ENCODE measurements around the gene ZFP62.
A peak's percentile ranks its signal among the peaks of the same experiment; 100 is the strongest.
"Not testable (repeated sequence)": the region's sequence is repeated elsewhere in the genome, so short reads cannot be mapped to it uniquely, and the experiment has no call there.

ZFP62 gene

DNA sequence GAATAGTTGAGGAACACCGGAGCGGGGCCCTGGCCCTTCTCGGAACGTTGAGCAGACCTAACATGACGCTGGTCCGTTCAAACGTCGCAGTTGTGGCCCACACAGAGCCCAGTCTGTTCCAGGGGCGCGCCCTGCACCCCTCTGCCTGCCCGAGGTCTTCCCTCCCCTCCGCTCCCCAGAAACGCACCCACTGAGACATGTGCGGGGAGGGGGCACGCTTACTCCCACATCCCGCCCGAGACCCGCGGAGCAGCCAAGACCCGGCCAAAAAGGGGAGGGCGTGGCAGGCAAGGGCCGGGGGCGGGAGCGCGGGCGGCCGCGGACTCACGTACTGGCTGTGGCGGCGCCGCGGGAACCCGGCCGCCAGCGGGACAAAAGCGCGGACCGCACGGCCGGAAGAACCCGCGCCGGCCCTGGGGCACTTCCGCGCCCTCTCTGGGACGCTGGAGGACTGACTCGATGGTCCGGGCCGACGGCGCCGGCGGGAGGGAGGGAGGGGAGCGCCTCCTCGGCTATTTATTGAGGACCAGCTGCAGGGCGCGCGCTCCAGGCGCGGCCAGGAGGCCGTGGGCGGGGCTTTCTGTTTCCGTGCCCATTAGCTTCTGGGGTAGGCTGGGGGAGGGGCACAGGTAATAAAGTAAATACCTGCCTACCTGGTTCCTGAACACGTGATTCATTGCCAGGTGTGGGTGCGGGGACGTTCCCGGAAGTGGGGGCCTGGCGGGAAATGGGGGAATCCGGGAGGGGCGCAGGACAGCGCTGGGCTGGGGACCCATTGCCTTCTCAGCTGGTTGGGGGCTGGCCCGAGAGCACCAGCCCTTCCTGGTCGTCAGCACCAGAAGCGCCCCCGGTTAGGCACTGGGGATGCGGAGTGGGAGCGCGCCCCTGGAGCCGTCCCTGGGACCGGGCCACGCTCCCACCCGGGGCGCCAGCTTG lies at the start of gene ZFP62:
TSS of gene ZFP62 (minus strand) at position 390 of the 936 bp plus-strand sequence. CDS start at position 333, 57 bp downstream.
- DNase-seq (ENCODE audit: low spot score) = peak; percentile 85

DNA sequence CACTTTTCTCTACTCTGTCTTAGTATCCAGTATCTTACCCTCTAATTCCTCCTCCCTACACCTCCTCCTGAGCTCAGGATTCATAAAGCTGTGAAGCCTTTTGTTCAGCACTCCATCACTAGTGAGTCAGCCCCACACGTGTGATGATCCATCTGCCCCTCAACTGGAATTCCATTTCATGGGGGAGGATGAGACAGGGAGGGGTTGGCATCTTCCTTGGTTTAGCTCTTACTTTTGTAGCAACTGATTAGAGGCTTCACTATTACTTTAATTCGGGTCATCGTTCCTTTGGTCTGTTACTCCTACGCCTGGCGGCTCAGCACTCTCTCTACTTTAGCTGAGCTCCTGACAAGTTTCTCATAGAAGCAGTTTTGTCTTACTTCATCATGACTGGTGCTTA lies 49.7 kb upstream of the ZFP62 start:
- no peak for DNase-seq (ENCODE audit: low spot score)

DNA sequence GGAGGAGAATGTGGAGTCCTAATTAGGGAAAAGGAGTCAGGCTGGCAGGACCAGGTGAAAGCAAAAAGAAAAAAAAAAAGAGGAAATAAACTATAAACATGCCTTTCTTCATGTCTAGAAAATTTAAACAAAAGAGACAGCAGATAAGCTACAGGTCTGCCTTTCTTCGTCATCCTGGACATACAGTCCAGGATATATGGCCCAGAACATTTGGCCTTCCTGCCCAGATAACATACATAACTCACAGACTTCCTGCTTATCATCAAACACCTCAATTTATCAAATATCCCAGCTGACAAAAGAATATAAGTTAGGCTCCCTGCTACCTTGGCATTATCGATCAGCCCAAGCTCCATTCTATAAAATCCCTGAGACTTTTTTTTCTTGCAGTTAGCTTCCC lies 49.1 kb upstream of the ZFP62 start:
- DNase-seq (ENCODE audit: low spot score) = no peak

DNA sequence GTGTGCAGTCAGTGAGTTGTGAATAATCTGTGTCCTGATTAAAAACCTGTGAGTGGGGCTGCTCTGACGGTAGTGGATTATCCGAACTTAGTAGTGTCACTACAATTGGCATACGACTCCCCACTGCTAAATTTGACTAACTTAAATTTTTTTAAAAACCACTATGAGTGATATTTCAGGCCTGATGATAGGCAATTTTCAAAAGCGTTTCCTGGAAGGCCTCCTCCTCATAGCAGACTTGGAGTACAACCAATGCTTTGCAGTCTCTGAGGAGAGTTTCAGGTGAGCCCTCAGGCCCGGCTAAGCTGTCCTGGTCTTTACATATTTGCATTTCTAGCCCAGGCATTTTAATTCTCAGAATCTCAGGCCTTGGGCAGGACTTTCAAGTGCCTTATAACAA lies 48.7 kb upstream of the ZFP62 start:
- no peak for DNase-seq (ENCODE audit: low spot score)

DNA sequence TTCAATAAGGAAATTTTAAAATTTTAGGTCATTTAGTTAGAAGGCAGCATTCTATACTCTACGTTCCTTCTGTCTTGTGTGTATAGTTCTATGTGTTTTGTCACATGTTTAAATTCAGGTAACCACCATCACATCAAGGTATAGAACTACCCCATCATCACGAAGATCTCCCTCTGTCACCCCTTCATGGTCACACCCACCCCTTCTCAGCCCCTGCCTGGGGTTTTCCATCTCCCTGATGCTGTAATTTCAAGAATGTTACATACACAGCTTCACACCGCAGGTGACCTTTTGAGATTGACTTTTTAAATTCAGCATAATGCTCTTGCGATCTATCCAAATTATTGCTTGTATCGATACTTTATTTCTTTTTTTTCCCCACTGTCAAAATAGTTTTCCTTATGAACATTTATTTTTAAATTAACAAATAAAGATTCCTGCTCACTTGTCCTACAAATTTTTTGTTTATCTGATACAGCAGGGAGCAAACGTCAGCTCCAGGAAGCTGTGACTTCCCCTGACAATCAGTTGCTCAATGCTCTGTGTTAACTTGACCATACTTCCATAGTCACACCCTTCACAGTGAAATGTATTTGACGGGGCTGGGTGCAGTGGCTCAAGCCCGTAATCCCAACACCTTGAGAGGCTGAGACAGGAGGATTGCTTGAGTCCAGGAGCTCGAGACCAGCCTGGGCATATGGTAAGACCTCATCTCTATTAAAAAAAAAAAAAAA lies 48.1 kb upstream of the ZFP62 start:
- no peak for DNase-seq (ENCODE audit: low spot score)

DNA sequence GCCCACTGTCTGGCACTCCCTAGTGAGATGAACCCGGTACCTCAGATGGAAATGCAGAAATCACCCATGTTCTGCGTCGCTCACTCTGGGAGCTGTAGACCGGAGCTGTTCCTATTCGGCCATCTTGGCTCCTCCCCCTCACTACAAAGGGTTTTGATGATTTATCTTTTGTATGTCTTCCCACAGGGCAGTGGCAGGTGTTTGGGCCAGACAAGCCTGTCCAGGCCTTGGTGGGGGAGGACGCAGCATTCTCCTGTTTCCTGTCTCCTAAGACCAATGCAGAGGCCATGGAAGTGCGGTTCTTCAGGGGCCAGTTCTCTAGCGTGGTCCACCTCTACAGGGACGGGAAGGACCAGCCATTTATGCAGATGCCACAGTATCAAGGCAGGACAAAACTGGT lies 47.3 kb upstream of the ZFP62 start:
- DNase-seq (ENCODE audit: low spot score) = no peak

DNA sequence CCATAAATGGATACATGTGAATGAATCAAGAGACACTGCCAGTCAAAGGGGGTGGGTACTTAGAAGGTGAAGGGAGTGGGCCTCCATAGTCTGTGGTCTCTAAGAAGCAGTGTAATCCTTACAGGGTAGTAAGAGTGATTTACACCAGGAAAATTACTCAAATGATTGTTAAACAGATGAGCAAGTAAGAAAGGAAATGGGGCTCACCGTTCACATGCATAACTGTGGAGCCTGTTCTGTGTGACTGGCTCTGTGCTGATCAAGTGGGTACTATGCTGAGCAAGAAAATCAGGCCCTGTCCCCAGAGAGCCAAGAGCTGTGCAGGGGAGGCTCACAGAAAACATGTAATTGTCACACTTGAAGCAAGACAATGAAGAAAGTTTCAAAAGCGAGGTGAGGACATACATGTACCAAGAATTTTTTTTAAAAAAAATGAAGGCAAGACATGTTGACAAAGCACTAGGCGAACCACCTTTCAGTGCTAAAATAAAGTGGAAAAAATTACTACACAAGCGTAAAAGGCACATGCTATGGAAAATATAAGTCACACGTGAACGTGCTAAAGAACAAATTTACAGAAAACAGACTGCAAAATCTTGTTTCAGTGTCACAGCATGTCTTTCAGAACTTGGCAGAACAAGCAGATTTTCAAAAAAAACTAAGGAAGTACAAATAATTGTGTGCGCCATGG lies 40.4 kb upstream of the ZFP62 start:
- no peak for DNase-seq (ENCODE audit: low spot score)

DNA sequence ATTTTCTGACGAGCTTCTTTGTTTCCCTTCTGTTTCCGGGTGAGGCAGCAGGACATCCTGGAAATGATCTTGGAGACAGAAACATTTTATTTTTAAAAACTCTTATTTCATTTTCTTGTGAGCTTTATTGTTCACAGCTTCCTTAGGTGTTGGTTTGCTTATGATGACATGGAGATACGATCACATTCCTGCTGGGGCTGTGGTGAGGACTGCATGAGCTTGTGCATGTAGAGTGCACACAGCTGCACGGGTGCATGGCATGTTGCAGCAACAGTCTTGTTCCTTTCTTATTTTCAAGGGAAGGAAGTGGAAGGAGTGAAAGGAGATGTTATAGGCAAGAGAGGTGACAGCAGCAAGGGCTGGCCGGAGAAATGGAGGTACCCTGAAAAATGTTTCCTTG lies 39.1 kb upstream of the ZFP62 start:
- no peak for DNase-seq (ENCODE audit: low spot score)

DNA sequence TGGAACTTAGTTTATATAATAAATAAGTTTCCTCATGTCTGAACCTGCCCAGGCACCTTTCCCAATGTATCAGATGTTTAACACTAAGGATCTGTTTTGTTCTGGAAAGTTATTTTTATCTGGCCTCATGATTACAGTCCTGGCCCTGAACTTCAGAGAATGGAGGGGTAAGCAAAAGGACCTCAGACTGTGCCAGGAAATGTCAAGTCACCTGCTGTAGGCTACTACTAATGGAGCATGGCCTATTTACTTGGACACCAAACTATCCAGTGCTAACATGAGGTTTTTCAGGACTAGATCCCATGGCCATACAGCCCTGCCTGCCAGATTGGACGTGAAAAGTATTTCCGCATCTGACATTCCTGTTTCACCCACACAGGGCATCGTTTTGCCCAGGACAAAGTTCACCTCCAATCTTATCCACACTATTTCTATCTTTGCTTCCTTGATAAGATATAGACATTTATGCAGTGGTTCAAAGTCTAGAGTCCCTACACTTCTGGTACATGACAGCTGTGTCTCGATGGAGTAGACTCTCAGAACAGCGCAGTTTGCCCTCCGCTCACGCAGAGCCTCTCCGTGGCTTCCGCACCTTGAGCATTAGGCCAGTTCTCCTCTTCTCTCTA lies 37.7 kb upstream of the ZFP62 start, which contains the start of gene BTNL8:
TSS of gene BTNL8 (plus strand) at position 539 of the 626 bp plus-strand sequence. CDS start 152 bp downstream, outside the sequence.
- no peak for DNase-seq (ENCODE audit: low spot score)

DNA sequence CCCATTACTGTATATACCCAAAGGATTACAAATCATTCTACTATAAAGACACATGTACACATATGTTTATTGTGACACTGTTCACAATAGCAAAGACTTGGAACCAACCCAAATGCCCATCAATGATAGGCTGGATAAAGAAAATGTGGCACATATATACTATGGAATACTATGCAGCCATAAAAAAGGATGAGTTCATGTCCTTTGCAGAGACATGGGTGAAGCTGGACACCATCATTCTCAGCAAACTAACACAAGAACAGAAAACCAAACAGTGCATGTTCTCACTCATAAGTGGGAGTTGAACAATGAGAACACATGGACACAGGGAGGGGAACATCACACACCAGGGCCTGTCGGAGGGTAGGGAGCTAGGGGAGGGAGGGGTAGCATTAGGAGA lies 34.3 kb upstream of the ZFP62 start:
- not testable (repeated sequence) for DNase-seq (ENCODE audit: low spot score)

DNA sequence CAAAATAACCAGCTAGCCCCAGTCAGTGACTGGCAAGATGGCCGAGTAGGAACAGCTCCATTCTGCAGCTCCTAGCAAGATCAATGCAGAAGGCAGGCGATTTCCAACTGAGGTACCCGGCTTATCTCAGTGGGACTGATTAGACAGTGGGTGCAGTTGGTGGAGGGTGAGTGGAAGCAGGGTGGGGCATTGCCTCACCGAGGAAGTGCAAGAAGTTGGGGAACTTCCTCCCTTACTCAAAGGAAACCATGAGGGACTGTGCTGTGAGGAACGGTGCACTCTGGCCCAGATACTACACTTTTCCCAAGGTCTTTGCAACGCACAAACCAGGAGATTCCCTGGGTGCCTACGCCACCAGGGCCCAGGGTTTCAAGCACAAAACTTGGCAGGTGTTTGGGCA lies 28.3 kb upstream of the ZFP62 start:
- DNase-seq (ENCODE audit: low spot score) = no peak

DNA sequence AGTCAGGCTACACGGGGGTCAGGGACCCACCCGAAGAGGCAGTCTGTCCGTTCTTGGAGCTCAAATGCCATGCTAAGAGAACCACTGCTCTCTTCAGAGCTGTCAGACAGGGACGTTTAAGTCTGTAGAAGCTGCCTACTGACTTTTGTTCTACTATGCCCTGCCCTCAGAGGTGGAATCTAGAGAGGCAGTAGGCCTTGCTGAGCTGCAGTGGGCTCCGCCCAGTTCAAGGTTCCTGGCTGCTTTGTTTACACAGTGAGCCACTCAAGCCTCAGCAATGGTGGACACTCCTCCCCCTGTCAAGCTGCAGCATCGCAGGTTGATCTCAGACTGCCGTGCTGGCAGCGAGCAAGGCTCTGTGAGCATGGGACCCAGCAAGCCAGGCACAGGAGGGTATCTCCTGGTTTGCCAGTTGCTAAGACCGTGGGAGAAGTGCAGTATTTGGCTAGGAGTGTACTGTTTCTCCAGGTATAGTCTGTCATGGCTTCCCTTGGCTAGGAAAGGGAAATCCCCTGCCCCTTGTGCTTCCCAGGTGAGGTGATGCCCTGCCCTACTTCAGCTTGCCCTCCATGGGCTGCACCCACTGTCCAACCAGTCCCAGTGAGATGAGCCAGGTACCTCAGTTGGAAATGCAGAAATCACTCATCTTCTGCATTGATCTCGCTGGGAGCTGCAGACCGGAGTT lies 24.9 kb upstream of the ZFP62 start:
- DNase-seq (ENCODE audit: low spot score) = not testable (repeated sequence)

DNA sequence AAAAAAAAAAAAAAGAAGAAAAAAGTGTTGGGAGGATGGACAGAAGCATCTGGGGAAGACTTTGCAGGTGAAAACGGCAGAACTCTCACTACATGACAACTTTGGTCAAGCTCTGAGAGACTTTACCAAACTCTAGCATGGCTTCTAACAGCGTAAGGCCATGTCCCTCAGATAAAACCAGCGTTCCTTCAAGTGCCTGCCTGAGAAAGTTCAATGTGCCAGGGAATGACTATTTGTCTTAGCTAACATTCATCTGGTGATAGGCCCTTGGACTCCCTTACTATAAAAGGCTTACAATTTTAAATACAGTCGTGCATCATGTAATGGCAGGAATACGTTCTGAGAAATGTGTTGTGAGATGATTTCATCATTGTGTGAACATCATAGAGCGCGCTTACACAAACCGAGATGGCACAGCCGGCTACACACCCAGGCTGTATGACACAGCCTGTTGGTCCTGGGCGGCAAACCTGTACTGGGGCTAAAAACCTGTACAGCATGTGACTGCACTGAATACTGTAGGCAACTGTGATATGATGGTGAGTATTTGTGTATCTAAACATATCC lies 14.9 kb upstream of the ZFP62 start:
- no peak for DNase-seq (ENCODE audit: low spot score)

DNA sequence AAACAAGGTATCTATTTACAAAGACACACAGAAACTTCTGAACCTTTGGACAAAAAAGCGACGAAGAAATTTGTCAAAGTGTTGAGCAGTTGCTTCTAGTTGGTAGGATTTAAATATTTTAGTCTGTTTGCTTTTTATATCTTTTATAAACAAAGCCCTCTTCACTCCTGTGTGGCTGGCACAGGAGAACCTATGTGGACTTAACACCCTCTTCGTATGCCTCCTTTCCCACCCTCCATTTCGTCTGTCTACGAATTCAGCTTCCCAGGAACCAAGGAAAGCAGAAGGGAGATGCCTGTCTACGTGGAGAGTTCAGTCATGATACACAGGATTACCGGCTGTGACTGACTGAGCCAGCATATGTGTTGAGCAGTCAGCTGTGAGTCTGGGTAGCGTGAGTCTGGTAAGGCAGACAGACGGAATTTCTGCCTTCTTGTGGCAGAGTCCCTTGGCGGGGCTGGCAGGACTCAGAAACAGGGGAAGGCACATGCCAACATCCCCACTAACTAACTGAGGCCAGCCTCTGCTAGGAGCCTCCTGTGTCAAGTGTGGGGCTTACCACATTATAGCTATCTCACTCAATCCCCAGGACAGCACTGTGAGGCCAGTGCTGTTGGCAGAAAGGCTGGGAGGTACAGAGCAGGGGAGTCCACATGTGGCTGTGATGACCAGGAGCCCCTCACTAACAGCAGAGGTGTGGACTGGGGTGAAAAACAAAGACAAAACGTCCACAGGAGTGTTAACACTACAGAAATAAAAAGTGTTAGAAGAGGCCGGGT lies 13.9 kb upstream of the ZFP62 start:
- no peak for DNase-seq (ENCODE audit: low spot score)

DNA sequence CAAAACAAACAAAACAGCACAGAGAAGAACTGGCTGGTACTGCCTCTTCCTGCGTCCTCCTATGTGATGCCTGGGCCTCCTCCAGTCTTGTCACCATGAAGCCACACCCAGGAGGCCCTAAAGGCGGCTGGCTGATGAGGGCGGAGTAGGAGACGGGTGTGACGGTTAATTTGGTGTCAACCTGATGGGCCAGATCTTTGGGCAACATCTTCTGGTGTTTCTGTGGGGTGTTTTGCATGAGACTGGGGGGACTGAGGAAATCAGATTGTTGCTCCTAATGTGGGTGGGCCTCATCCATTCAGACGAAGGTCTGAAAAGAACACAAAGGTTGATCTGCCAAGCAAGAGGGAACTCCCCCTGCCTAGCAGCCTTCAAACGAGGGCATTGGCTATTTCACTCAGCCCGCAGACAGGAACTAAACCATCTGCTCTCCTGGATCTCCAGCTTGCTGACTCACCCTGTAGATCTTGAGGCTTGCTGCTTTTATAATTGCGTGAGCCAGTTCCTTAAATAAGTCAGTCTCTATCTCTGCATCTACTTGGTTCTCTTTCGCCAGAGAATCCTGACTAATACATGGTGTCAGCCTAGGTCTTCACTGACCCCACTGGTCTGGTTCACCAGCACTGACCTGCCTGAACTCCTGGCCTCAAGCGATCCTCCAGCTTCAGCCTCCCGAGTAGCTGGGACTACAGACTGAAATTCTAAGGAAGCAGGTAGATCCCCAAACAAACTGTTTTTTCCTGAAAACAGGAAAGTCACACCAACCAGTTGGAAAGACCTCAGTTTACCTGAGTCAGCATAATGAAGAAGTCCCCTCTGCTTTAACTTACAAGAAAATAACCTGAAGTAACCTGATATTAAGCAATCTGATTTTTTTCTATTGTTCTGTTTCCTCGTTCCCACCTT lies 12.8 kb upstream of the ZFP62 start:
- DNase-seq (ENCODE audit: low spot score) = no peak

DNA sequence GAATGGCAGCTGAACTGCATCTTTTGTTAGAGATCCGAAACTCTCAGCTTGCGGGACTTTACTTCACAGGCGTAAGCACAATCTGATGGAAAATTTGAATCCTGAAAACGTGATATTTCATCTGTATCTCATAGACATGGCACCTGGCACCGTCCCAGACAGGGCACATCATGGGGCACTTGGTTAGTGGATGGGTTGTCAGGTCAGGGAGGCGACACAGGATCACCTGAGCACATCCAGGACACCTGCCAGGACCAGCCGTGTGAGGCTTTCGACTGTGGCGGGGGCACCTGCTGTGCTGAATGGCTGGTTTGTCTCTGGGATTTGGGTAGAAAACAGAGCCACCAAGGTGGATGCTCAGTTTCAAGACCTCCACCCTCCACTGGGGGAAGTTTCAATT lies 11.3 kb upstream of the ZFP62 start:
- no peak for DNase-seq (ENCODE audit: low spot score)

DNA sequence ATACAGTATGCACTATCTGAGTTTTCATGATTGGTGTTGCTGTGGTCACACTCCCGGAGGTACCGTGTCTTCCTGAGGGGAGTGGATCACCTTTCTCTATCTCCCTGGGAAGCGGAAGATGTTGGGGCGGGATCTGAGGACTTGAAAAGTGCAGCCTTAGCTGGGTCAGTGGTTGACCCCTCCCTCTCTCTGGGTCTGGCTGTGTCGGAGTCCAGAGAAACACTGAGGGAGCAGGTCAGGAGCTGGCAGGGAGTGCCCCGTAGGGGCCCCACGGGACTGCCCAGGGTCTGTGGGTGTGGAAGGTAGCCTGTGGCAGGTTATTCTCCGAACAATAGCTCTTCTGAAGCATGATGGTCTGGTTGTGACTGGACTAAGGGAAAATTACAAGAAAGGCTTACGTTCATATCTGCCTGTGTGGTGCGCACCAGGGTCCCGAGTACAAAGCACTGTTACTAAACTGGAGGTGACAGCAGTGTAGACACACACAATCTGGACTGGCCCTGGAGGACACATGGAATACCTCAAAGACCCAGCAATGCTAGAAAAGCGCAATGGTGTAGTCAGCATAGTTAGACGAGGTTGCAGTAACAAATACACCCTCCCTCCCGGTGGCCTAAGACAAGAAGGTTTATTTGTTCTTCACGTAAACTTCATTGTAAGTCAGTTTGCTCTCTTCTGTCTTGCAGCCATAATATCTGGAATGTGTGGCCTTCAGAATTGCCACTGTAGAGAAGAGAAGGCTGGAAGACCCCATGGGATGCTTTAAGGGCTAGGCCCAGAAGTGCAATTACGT lies 9.4 kb upstream of the ZFP62 start:
- DNase-seq (ENCODE audit: low spot score) = no peak

DNA sequence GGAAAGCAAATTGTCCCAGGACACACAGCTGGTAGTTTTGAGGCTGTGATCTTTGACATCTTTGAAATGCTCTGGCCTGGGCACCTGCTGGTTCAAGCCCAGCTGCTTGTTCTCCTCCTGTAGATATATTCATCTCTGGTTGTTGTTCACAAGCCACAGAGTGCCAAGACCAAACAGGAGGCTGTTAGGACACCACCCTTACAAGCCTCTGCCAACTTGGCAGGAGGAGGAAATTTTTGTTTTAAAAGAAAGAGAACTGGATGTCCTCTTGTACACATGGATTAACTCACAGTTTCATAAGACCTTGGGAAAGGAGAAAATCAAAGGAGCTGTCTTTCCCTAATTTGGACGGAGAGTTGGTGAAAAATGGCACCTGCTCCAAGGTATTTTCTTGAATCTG lies 8.5 kb upstream of the ZFP62 start:
- no peak for DNase-seq (ENCODE audit: low spot score)

Data from hepatic stellate cell (primary cell).